ENCODE results near the gene PGC. TPM values are rescaled to one million over a fixed set of nuclear protein-coding genes. Genes with fewer than 3 reads are reported as not detected.
A peak's percentile ranks its signal among the peaks of the same experiment; 100 is the strongest.

Gene PGC
- total and polyA plus RNA-seq, 9 of the 15 experiments (the other 6 are each of a cell fraction or from before 2014, with no cell fraction given): 0.17 to 0.40 TPM; not detected in 7

DNA sequence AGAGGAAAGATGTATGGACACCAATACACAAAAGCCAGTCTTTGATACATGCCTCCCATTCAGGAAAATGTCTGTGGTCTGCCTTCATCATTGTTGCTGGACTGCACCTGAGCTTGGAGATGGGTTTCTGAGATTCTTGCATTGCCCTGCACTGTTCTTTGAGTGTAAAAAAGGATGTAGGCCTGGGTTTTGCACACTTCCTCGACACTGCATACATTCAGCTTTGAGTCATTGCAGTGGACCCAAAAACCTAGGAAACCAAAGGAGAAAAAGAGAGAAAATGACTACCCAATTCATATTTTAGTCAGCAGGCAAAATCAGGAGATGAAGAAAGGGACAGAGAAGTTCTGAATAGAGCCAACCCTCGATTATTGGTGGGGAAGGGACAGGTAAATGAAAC, 49.3 kb upstream of the PGC start:
- WGBS (ENCODE audit: insufficient coverage, low coverage, missing lambda C conversion rate): 39% methylated on average over 2 of the region's 2 CpGs
- no peak for ATAC-seq
- POLR2A ChIA-PET: interaction anchor here (1.0 to 2.0 kb wide), 4 partner anchors 8 to 252 kb away, joined by 3 to 10 read pairs (median 4); partner anchors contain the start of gene TOMM6

DNA sequence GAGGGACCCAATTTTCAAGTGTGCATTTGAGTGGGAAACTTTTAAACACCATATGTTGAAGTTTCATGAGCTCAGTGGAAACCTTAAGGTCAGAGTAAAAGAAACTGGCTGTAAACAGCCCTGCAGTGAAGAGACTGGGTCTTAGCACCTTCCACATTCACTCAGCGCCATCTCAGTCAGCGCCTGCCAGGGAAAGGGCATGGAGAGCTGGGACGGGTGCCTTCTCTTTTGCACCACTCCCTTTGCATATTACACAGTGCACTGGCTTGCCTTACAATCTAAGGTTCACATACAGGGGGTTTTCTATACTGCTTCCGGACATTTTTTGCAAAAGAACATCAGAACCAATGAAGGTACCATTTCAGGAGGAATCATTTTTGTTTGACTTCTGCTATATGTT, 44.8 kb upstream of the PGC start:
- Histone ChIP-seq H3K4me3 (no peak overlapping the region), H2AFZ (ENCODE audit: low read depth, low read length) (no peak overlapping the region), H3K9me3 (replicated peaks; ENCODE audit: control insufficient read depth, insufficient read depth, low read depth, low read length) (no peaks in the 10 kb centered on the region), H3K9me1 (ENCODE audit: control insufficient read depth, insufficient read depth, low read length) (no peaks in the 10 kb centered on the region), H4K20me1 (replicated peaks; ENCODE audit: control insufficient read depth, insufficient read depth, low read length) (peaks cover 5% of the 10 kb centered on the region; the same call in 1 of the 2 replicates), H3K27ac (ENCODE audit: extremely low read depth, low read depth, low read length) (no peak overlapping the region), H3K36me3 (ENCODE audit: control insufficient read depth, insufficient read depth, low read length) (peaks cover 56% of the 10 kb centered on the region), H3K27me3 (ENCODE audit: control insufficient read depth in 2 of 2, insufficient read depth in 2 of 2, low read length in 2 of 2) (no peaks in the 10 kb centered on the region), H3K4me1 (replicated peaks in 1 of 2; ENCODE audit: control insufficient read depth in 2 of 2, insufficient read depth in 2 of 2, low read length in 2 of 2) (peaks cover 7 to 12% of the 10 kb centered on the region in 2 experiments; a peak in 4 of 5 replicates), H3K79me2 (ENCODE audit: control insufficient read depth, insufficient read depth, low read length) (peaks cover 37% of the 10 kb centered on the region), H3K4me2 (ENCODE audit: insufficient read depth, low read length) (no peak overlapping the region), H3K9ac (ENCODE audit: insufficient read depth in 1 of 2, low read depth in 2 of 2, low read length in 2 of 2) (no peak overlapping the region)
- POLR2A ChIA-PET: interaction anchor here (0.5 to 7.1 kb wide), 5 partner anchors 8 to 312 kb away, joined by 3 to 37 read pairs (median 4); no protein-coding TSS in a partner anchor
- no peak for DNase-seq (ENCODE audit: extremely low read depth in 1 of 4, low spot score in 3 of 4)
- intact Hi-C loops (cut with micrococcal nuclease) (no loop called here), in situ Hi-C loops (cut with MboI) (no loop called here)
- CTCF ChIA-PET (ENCODE audit: low intra/inter-chr PET ratio): no interaction called here
- no peak for FAIRE-seq
- BruUV-seq (replicated peaks): no TSS peak
- WGBS (ENCODE audit: insufficient coverage, low coverage, missing lambda C conversion rate): 93% methylated on average over 4 of the region's 4 CpGs
- ATAC-seq: no peak
- TF ChIP-seq EGR1 (conservative IDR thresholded peaks at IDR 0.05): no peak
- peak; percentile 46 for TF ChIP-seq POLR2A (conservative IDR thresholded peaks at IDR 0.05)
- TF ChIP-seq, protein P1, sequence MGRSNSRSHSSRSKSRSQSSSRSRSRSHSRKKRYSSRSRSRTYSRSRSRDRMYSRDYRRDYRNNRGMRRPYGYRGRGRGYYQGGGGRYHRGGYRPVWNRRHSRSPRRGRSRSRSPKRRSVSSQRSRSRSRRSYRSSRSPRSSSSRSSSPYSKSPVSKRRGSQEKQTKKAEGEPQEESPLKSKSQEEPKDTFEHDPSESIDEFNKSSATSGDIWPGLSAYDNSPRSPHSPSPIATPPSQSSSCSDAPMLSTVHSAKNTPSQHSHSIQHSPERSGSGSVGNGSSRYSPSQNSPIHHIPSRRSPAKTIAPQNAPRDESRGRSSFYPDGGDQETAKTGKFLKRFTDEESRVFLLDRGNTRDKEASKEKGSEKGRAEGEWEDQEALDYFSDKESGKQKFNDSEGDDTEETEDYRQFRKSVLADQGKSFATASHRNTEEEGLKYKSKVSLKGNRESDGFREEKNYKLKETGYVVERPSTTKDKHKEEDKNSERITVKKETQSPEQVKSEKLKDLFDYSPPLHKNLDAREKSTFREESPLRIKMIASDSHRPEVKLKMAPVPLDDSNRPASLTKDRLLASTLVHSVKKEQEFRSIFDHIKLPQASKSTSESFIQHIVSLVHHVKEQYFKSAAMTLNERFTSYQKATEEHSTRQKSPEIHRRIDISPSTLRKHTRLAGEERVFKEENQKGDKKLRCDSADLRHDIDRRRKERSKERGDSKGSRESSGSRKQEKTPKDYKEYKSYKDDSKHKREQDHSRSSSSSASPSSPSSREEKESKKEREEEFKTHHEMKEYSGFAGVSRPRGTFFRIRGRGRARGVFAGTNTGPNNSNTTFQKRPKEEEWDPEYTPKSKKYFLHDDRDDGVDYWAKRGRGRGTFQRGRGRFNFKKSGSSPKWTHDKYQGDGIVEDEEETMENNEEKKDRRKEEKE (IDR thresholded peaks at IDR 0.05; ENCODE audit: borderline replicate concordance in 1 of 2, control insufficient read depth in 1 of 2, low read depth in 2 of 2, low read length in 1 of 2): no peak
- TF ChIP-seq NUFIP1 (IDR thresholded peaks at IDR 0.05; ENCODE audit: partially characterized antibody): no peak
- TF ChIP-seq, protein P2, sequence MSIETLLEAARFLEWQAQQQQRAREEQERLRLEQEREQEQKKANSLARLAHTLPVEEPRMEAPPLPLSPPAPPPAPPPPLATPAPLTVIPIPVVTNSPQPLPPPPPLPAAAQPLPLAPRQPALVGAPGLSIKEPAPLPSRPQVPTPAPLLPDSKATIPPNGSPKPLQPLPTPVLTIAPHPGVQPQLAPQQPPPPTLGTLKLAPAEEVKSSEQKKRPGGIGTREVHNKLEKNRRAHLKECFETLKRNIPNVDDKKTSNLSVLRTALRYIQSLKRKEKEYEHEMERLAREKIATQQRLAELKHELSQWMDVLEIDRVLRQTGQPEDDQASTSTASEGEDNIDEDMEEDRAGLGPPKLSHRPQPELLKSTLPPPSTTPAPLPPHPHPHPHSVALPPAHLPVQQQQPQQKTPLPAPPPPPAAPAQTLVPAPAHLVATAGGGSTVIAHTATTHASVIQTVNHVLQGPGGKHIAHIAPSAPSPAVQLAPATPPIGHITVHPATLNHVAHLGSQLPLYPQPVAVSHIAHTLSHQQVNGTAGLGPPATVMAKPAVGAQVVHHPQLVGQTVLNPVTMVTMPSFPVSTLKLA (conservative IDR thresholded peaks at IDR 0.05): no peak
- TF ChIP-seq ZNF184 (CRISPR knock-in tag; IDR thresholded peaks at IDR 0.05): no peak
- no peak for TF ChIP-seq CCNT2 (IDR thresholded peaks at IDR 0.05; ENCODE audit: borderline replicate concordance, extremely low read depth, insufficient read length, low read depth, low read length)
- TF ChIP-seq ZNF316 (IDR thresholded peaks at IDR 0.05): no peak
- TF ChIP-seq C11orf30 (IDR thresholded peaks at IDR 0.05; ENCODE audit: low read depth): no peak
- peak; percentile 34; the same call in 1 of the 2 replicates for TF ChIP-seq POLR2AphosphoS5 (IDR thresholded peaks at IDR 0.05; ENCODE audit: control insufficient read depth, insufficient read depth, low read depth, low read length)
- no peak for TF ChIP-seq NFRKB (IDR thresholded peaks at IDR 0.05; ENCODE audit: low read depth)
- TF ChIP-seq BMI1 (IDR thresholded peaks at IDR 0.05; ENCODE audit: low read length): no peak

More for the DNA sequence above, 49.3 kb upstream of the PGC start:
- H3K27ac ChIP-seq (ENCODE audit: extremely low read depth, low read depth, low read length): no peak overlapping the region
- no peak overlapping the region for H2AFZ ChIP-seq (ENCODE audit: low read depth, low read length)
- H3K4me1 ChIP-seq (replicated peaks in 1 of 2; ENCODE audit: control insufficient read depth in 2 of 2, insufficient read depth in 2 of 2, low read length in 2 of 2): no peaks in the 10 kb centered on the region
- peaks cover 36% of the 10 kb centered on the region for H3K36me3 ChIP-seq (ENCODE audit: control insufficient read depth, insufficient read depth, low read length)
- H3K79me2 ChIP-seq (ENCODE audit: control insufficient read depth, insufficient read depth, low read length): no peaks in the 10 kb centered on the region
- no peaks in the 10 kb centered on the region for H3K9me1 ChIP-seq (ENCODE audit: control insufficient read depth, insufficient read depth, low read length)
- H3K27me3 ChIP-seq (ENCODE audit: control insufficient read depth in 2 of 2, insufficient read depth in 2 of 2, low read length in 2 of 2): no peaks in the 10 kb centered on the region
- H4K20me1 ChIP-seq (replicated peaks; ENCODE audit: control insufficient read depth, insufficient read depth, low read length): no peaks in the 10 kb centered on the region
- no peak for TF ChIP-seq NR2C2 (CRISPR knock-in tag; IDR thresholded peaks at IDR 0.05)
- no peak for TF ChIP-seq NR2C2 (tag; IDR thresholded peaks at IDR 0.05)
- BruUV-seq (replicated peaks): no TSS peak
- H3K4me2 ChIP-seq (ENCODE audit: insufficient read depth, low read length): no peak overlapping the region
- DNase-seq (ENCODE audit: extremely low read depth in 1 of 4, low spot score in 3 of 4) (no peak), FAIRE-seq (no peak)
- no peak overlapping the region for H3K4me3 ChIP-seq
- in situ Hi-C loops (cut with MboI) (no loop called here), intact Hi-C loops (cut with micrococcal nuclease) (no loop called here)
- H3K9me3 ChIP-seq (replicated peaks; ENCODE audit: control insufficient read depth, insufficient read depth, low read depth, low read length): no peaks in the 10 kb centered on the region
- H3K9ac ChIP-seq (ENCODE audit: insufficient read depth in 1 of 2, low read depth in 2 of 2, low read length in 2 of 2): no peak overlapping the region
- CTCF ChIA-PET (ENCODE audit: low intra/inter-chr PET ratio): no interaction called here
